Effector memory CD4-positive, alpha-beta T cell (primary cell): ENCODE data around the gene UBE2G1.
"Not testable (repeated sequence)": the region's sequence is repeated elsewhere in the genome, so short reads cannot be mapped to it uniquely, and the experiment has no call there.

Experiments used
- DNase-seq, 3 donors: peaks; one replicate each; pipeline ENCODE4 v3.0.0-alpha.2; 2020
- H3K27ac ChIP-seq: 2 replicates; pipeline ENCODE4 v1.7.0; 2013; ENCODE audit warnings: mild to moderate bottlenecking, low read length, moderate library complexity; ENCODE audit not compliant: insufficient read depth, poor library complexity, severe bottlenecking
- H3K27me3 ChIP-seq: replicated peaks from 2 replicates; pipeline ENCODE4 v1.7.0; 2013; ENCODE audit warnings: mild to moderate bottlenecking, low read length; ENCODE audit not compliant: insufficient read depth, control insufficient read depth, poor library complexity, severe bottlenecking
- H3K36me3 ChIP-seq: 2 replicates; pipeline ENCODE4 v1.7.0; 2013; ENCODE audit warnings: mild to moderate bottlenecking, low read length, moderate library complexity; ENCODE audit not compliant: control insufficient read depth, insufficient read depth
- H3K4me1 ChIP-seq: 2 replicates; pipeline ENCODE4 v1.7.0; 2013; ENCODE audit warnings: low read length, mild to moderate bottlenecking; ENCODE audit not compliant: control insufficient read depth, insufficient read depth, poor library complexity, severe bottlenecking
- H3K4me3 ChIP-seq: 2 replicates; pipeline ENCODE4 v1.7.0; 2013; ENCODE audit warnings: low read length, low read depth, mild to moderate bottlenecking; ENCODE audit not compliant: insufficient read depth, poor library complexity, severe bottlenecking
- H3K9me3 ChIP-seq: 2 replicates; pipeline ENCODE4 v1.7.0; 2013; ENCODE audit warnings: mild to moderate bottlenecking, low read length, moderate library complexity; ENCODE audit not compliant: control insufficient read depth

The UBE2G1 gene

GRCh38 chr17:4375796-4376440 lies 9.4 kb upstream of the UBE2G1 start:
- not testable (repeated sequence) for DNase-seq, H3K36me3 ChIP-seq, H3K9me3 ChIP-seq, H3K4me1 ChIP-seq, H3K27ac ChIP-seq, H3K4me3 ChIP-seq, H3K27me3 ChIP-seq

- Histone ChIP-seq H3K36me3 (no peaks in the 10 kb centered on the region), H3K27ac (no peak overlapping the region)
Observed at GRCh38 chr17:4375039-4375748, 8.7 kb upstream of the UBE2G1 start.

DNA sequence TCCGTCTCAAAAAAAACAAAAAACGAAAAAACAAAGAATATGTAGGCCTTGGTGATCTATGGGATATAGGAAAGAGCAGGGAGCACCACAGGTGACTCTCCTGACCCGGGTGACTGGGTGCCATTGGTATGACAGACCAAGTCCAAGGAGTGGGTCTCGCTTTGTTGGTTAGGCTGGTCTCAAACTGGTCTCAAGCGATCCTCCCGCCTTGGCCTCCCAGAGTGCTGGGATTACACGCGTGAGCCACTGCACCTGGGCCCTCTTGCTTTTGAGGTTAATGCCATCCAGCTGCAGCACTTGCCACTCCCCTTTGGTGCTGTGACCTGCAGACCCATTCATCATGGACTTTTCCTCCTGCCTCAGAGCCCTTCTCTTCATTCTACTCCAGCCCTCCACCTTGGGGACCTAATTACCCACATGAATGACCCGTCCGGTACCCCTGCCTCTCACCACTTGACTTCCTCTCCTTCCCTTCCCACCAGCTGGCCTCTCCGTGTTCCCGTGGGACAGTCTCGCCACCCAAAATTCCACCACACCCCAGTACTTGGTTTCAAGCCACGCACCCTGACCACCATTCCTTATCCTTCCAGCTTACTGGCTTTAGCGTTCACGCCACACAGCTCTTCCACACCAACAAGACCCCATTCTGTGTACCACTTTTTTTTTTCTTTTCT lies 3.2 kb upstream of the UBE2G1 start:
- Histone ChIP-seq H3K4me3 (no peak overlapping the region), H3K4me1 (peaks cover 7% of the 10 kb centered on the region), H3K9me3 (no peaks in the 10 kb centered on the region), H3K27me3 (no peaks in the 10 kb centered on the region), H3K27ac (no peak overlapping the region), H3K36me3 (peaks cover 3% of the 10 kb centered on the region)
- no peak for DNase-seq

More at GRCh38 chr17:4375039-4375748, 8.7 kb upstream of the UBE2G1 start:
- no peak for DNase-seq
- H3K4me1 ChIP-seq = peaks cover 7% of the 10 kb centered on the region
- no peak overlapping the region for H3K4me3 ChIP-seq
- no peaks in the 10 kb centered on the region for H3K27me3 ChIP-seq
- no peaks in the 10 kb centered on the region for H3K9me3 ChIP-seq

- Histone ChIP-seq H3K27ac (no peak overlapping the region), H3K9me3 (no peaks in the 10 kb centered on the region), H3K36me3 (peaks cover 3% of the 10 kb centered on the region), H3K4me1 (peaks cover 10% of the 10 kb centered on the region), H3K27me3 (no peaks in the 10 kb centered on the region), H3K4me3 (no peak overlapping the region)
- DNase-seq = no peak
Observed at GRCh38 chr17:4368341-4368740, 1.9 kb upstream of the UBE2G1 start.

GRCh38 chr17:4367177-4367576 lies 702 bp upstream of the UBE2G1 start:
- not testable (repeated sequence) for H3K4me1 ChIP-seq, H3K9me3 ChIP-seq, H3K36me3 ChIP-seq, H3K27me3 ChIP-seq, DNase-seq
- H3K4me3 ChIP-seq = peak overlapping the region; percentile 46
- peak overlapping the region; percentile 62 for H3K27ac ChIP-seq

DNA sequence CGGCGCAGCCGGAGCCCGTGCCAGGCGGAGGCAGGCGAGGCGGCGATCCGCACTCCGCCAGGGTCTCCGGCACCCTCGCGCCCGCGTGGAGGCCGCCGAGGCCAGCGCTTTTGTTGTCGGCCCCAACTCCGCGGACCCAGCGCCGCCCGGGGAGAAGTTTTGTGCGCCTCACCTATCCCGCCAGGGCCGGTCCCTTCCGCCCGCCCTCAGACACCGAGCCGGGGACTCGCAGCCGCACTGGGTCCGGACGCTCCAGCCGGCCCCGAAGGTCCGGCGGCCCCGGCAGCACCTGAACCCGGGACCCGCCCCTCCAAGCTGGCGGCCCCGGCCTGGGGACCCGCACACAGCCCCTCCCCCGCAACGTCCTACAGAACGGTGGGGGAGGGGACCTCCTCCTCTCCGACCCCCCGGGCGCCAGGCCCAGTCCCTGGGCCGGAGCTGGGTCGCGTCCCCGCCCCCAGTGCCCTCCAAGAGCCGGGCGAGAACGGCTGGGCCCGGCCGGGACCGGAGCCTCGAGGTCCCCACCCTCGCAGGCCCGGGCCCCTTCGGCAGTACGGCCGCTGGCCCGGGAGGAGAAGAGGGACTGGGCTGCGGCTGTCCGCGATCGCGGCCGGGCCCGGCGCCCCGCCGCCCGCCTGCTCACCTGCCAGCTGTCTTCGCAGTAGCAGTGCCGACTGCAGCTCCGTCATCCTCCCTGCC lies 698 bp downstream of the UBE2G1 start:
- Histone ChIP-seq H3K36me3 (peaks cover 3% of the 10 kb centered on the region), H3K27ac (peak overlapping the region; percentile 93), H3K4me3 (peak overlapping the region; percentile 99), H3K4me1 (peaks cover 10% of the 10 kb centered on the region), H3K27me3 (no peaks in the 10 kb centered on the region), H3K9me3 (no peaks in the 10 kb centered on the region)
- DNase-seq = peak in 1 of 3 donors; percentile 5

GRCh38 chr17:4365103-4365627 lies 1.3 kb downstream of the UBE2G1 start:
- H3K27ac ChIP-seq = peak overlapping the region; percentile 93
- H3K9me3 ChIP-seq = no peaks in the 10 kb centered on the region
- no peaks in the 10 kb centered on the region for H3K27me3 ChIP-seq
- H3K4me3 ChIP-seq = peak overlapping the region; percentile 99
- H3K4me1 ChIP-seq = peaks cover 10% of the 10 kb centered on the region
- H3K36me3 ChIP-seq = peaks cover 3% of the 10 kb centered on the region
- DNase-seq = peak; percentile 73 to 81 (median 77)

DNA sequence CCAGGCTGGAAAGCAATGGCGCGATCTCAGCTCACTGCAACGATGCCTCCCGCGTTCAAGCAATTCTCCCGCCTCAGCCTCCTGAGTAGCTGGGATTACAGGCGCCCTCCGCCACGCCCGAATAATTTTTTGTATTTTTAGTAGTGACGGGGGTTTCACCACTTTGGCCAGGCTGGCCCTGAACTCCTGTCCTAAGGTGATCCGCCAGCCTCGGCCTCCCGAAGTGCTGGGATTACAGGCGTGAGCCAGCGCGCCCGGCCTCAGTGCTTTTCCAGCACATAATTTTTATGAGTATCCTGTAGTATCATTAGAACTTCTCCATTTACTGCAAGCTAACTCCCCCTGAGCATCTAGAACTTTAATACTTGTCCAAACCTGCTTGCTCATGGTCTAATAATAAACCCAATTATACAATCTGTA lies 1.8 kb downstream of the UBE2G1 start:
- peaks cover 10% of the 10 kb centered on the region for H3K4me1 ChIP-seq
- peaks cover 3% of the 10 kb centered on the region for H3K36me3 ChIP-seq
- H3K9me3 ChIP-seq = no peaks in the 10 kb centered on the region
- DNase-seq = no peak
- H3K27me3 ChIP-seq = no peaks in the 10 kb centered on the region
- H3K27ac ChIP-seq = peak overlapping the region; percentile 93
- peak overlapping the region; percentile 99 for H3K4me3 ChIP-seq

DNA sequence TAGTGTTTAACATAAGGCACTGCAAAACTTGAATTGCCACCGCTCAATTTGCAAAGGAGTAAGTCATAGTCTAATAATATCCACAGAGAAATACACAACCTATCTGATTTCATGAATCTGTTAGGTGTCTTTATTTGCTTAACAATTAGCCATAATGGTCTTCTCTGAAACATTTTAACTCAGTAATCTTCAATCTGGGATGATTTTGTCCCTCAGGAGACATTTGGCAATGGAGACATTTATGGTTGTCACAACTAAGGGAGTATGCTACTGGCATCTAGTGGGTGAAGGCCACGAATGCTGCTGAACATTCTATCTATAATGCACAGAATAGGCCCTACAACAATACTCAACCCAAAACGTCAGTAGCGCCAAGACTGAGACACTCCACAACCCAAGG lies 4.3 kb downstream of the UBE2G1 start:
- no peak for DNase-seq
- Histone ChIP-seq H3K36me3 (peaks cover 3% of the 10 kb centered on the region), H3K27ac (no peak overlapping the region), H3K4me3 (no peak overlapping the region), H3K9me3 (no peaks in the 10 kb centered on the region), H3K27me3 (no peaks in the 10 kb centered on the region), H3K4me1 (peaks cover 13% of the 10 kb centered on the region)
